SK-N-SH (cell line): ENCODE results near the gene RHOBTB1. TPM values are rescaled to one million over a fixed set of nuclear protein-coding genes. Genes with fewer than 3 reads are reported as not detected.

ENCODE experiments used
- CTCF ChIA-PET: fragments of 300-600, 350-600 bp; formaldehyde crosslinking; extraction: SDS; loops from one replicate; lab custom pipeline; 2021; lab: Yijun Ruan, JAX
- POLR2A ChIA-PET: fragments of 350-600 bp; sonication (Branson Sonifier 250); formaldehyde crosslinking; extraction: SDS; loops from one replicate; lab custom pipeline; 2020; ENCODE audit warnings: antibody characterized with exemption, inconsistent platforms; lab: Yijun Ruan, JAX
- DNase-seq: peaks from one replicate; pipeline ENCODE4 v3.0.0; 2012
- H2AFZ ChIP-seq: fragments of 200-600 bp; sonication (generic); 2 replicates; pipeline ENCODE4 v1.8.1; 2016; ENCODE audit warnings: antibody characterized with exemption, mild to moderate bottlenecking, low read depth
- H3F3A ChIP-seq: fragments of 200-600 bp; sonication (generic); replicated peaks from 2 replicates; pipeline ENCODE3; 2016; ENCODE audit warnings: antibody characterized with exemption, mild to moderate bottlenecking; ENCODE audit not compliant: insufficient read depth
- H3K27ac ChIP-seq, 2 experiments: fragments of 200-500 bp in 1 of 2; fragments of 200-600 bp in 1 of 2; sonication (Bioruptor generic) in 1 of 2; sonication (generic), shearing (Covaris generic) in 1 of 2; 2 replicates each; pipeline versions ENCODE4 v1.5.1 to v1.6.1; 2014 to 2016; ENCODE audit warnings: low read depth in 2 of 2, inconsistent platforms in 1 of 2, low read length in 1 of 2, mild to moderate bottlenecking in 1 of 2, mixed read lengths in 1 of 2
- H3K27me3 ChIP-seq: fragments of 200-600 bp; sonication (generic), shearing (Covaris generic); 2 replicates; pipeline ENCODE4 v1.6.1; 2016; ENCODE audit warnings: mixed run types; ENCODE audit not compliant: insufficient read depth
- H3K36me3 ChIP-seq, 2 experiments: fragments of 200-500 bp in 1 of 2; fragments of 200-600 bp in 1 of 2; sonication (Bioruptor generic) in 1 of 2; sonication (generic) in 1 of 2; replicated peaks in 1 of 2; 2 replicates each; pipeline versions ENCODE3 to v1.5.1; 2014 to 2016; ENCODE audit warnings: low read length in 1 of 2, mild to moderate bottlenecking in 1 of 2; ENCODE audit not compliant: insufficient read depth in 2 of 2, control insufficient read depth in 1 of 2
- H3K4me1 ChIP-seq, 2 experiments: fragments of 200-500 bp in 1 of 2; fragments of 200-600 bp in 1 of 2; sonication (Bioruptor generic) in 1 of 2; sonication (generic), shearing (Covaris generic) in 1 of 2; 2 replicates each; pipeline versions ENCODE4 v1.5.1 to v1.6.1; 2014 to 2016; ENCODE audit warnings: low read depth in 1 of 2, low read length in 1 of 2, mixed run types in 1 of 2; ENCODE audit not compliant: insufficient read depth in 2 of 2, control insufficient read depth in 1 of 2
- H3K4me2 ChIP-seq: fragments of 200-600 bp; sonication (generic), shearing (Covaris generic); 2 replicates; pipeline ENCODE4 v1.6.1; 2017; ENCODE audit warnings: mixed run types
- H3K4me3 ChIP-seq, 2 experiments: fragments of 200-500 bp in 1 of 2; fragments of 200-600 bp in 1 of 2; sonication (Bioruptor generic) in 1 of 2; sonication (generic), shearing (Covaris generic) in 1 of 2; 2 replicates each; pipeline versions ENCODE4 v1.5.1 to v1.8.1; 2014 to 2016; ENCODE audit warnings: low read depth in 2 of 2, inconsistent platforms in 1 of 2, low read length in 1 of 2, mild to moderate bottlenecking in 1 of 2, mixed read lengths in 1 of 2, moderate library complexity in 1 of 2
- H3K79me2 ChIP-seq: fragments of 200-600 bp; sonication (generic); 2 replicates; pipeline ENCODE4 v1.8.1; 2017; ENCODE audit warnings: mild to moderate bottlenecking; ENCODE audit not compliant: insufficient read depth
- H3K9ac ChIP-seq: fragments of 200-600 bp; sonication (generic); 2 replicates; pipeline ENCODE4 v1.6.1; 2017; ENCODE audit warnings: mixed run types
- H3K9me2 ChIP-seq: fragments of 200-600 bp; sonication (generic); 2 replicates; pipeline ENCODE4 v1.6.1; 2017; ENCODE audit warnings: mixed run types
- H3K9me3 ChIP-seq: fragments of 200-600 bp; sonication (generic); 2 replicates; pipeline ENCODE4 v1.6.1; 2017; ENCODE audit warnings: mixed run types, mild to moderate bottlenecking, moderate library complexity
- H4K20me1 ChIP-seq: fragments of 200-600 bp; sonication (generic); 2 replicates; pipeline ENCODE4 v1.6.1; 2017; ENCODE audit warnings: mild to moderate bottlenecking, mixed run types; ENCODE audit not compliant: insufficient read depth
- CHD2 ChIP-seq: fragments of 150-350 bp; IDR thresholded peaks from 2 replicates; pipeline ENCODE4 v1.6.1; 2018; ENCODE audit warnings: low read length; ENCODE audit not compliant: partially characterized antibody
- EP300 ChIP-seq, 2 experiments: IDR thresholded peaks; 2 replicates each; pipeline versions ENCODE4 v1.4.0 to v1.6.1; 2012; ENCODE audit warnings: borderline replicate concordance in 1 of 2, low read depth in 1 of 2, low read length in 1 of 2
- GATA2 ChIP-seq: sonication (generic); formaldehyde crosslinking; IDR thresholded peaks from 2 replicates; pipeline ENCODE4 v1.5.0; 2020; ENCODE audit warnings: mild to moderate bottlenecking, missing genetic modification reagents
- JUND ChIP-seq: IDR thresholded peaks from 2 replicates; pipeline ENCODE4 v1.4.0; 2012
- MAX ChIP-seq: IDR thresholded peaks from 2 replicates; pipeline ENCODE4 v1.4.0; 2012; ENCODE audit warnings: low read depth
- NFIC ChIP-seq: IDR thresholded peaks from 2 replicates; pipeline ENCODE4 v1.4.0; 2012; ENCODE audit warnings: borderline replicate concordance
- PBX3 ChIP-seq: IDR thresholded peaks from 2 replicates; pipeline ENCODE4; 2012
- RAD21 ChIP-seq: IDR thresholded peaks from 2 replicates; pipeline ENCODE4 v1.6.1; 2012; ENCODE audit warnings: mild to moderate bottlenecking, low read length
- REST ChIP-seq: IDR thresholded peaks from 2 replicates; pipeline ENCODE4 v1.6.1; 2012; ENCODE audit warnings: mild to moderate bottlenecking, low read depth, low read length, moderate library complexity
- RFX5 ChIP-seq: IDR thresholded peaks from 2 replicates; pipeline ENCODE4 v1.6.1; 2012; ENCODE audit warnings: mild to moderate bottlenecking, improper control_type of control experiment, low read length
- TAF1 ChIP-seq: IDR thresholded peaks from 2 replicates; pipeline ENCODE4 v1.6.1; 2012; ENCODE audit warnings: low read depth, mild to moderate bottlenecking, low read length, moderate library complexity, borderline replicate concordance
- TEAD4 ChIP-seq: IDR thresholded peaks from 2 replicates; pipeline ENCODE4 v1.4.0; 2012; ENCODE audit warnings: mild to moderate bottlenecking, borderline replicate concordance; ENCODE audit not compliant: insufficient read depth
- YY1 ChIP-seq: IDR thresholded peaks from 2 replicates; pipeline ENCODE4 v1.4.0; 2012; ENCODE audit warnings: low read depth, mild to moderate bottlenecking
- ZBTB33 ChIP-seq: IDR thresholded peaks from 2 replicates; pipeline ENCODE4 v1.4.0; 2012; ENCODE audit warnings: low read depth, borderline replicate concordance
- WGBS: methylation state at CpG from one replicate; pipeline ENCODE4 v1.1.6; 2017; ENCODE audit warnings: low lambda C conversion rate; 5-methylcytosine and 5-hydroxymethylcytosine counted together
- polyA plus RNA-seq, 3 experiments: library from polyadenylated mRNA; depleted of rRNA; stranded (reverse); fragments of >200 nt; gene quantifications; 2 replicates each; pipeline ENCODE4 v1.2.3, GENCODE V29; 2012

The RHOBTB1 gene
- polyA plus RNA-seq, 1 of the 3 experiments (the other 2 are of a cell fraction) = 10.5 TPM

GRCh38 chr10:60948851-60949250 is 4.9 kb upstream of the RHOBTB1 start (continued):
- TF ChIP-seq PBX3 (no peak), RAD21 (no peak), JUND (no peak), TAF1 (no peak), NFIC (no peak)
- TF ChIP-seq, all 33 proteins: peak for 0

GRCh38 chr10:60944910-60945297 is 919 bp upstream of the RHOBTB1 start:
- no peaks in the 10 kb centered on the region for H4K20me1 ChIP-seq
- no peak for TF ChIP-seq EP300 (IDR thresholded peaks at IDR 0.05; ENCODE audit: borderline replicate concordance in 1 of 2, low read depth in 1 of 2, low read length in 1 of 2)
- no peak for TF ChIP-seq MAX
- no peak for TF ChIP-seq CHD2
- TF ChIP-seq TEAD4 = no peak
- no peak for TF ChIP-seq YY1
- no peak for TF ChIP-seq RAD21
- no peak for TF ChIP-seq GATA2
- no peak for TF ChIP-seq REST
- no peak for TF ChIP-seq RFX5
- TF ChIP-seq JUND = no peak
- TF ChIP-seq ZBTB33 = no peak
- peak overlapping the region; percentile 87 to 89 for H3K4me3 ChIP-seq
- ChIA-PET POLR2A (no interaction called here), CTCF (interaction anchor here (1.5 kb wide), 1 partner anchor 42 kb away, joined by 4 read pairs; no protein-coding TSS in a partner anchor)
- WGBS = 78% methylated on average over 4 of the region's 4 CpGs
- no peaks in the 10 kb centered on the region for H3F3A ChIP-seq
- no peak for DNase-seq
- H3K9me3 ChIP-seq = no peaks in the 10 kb centered on the region
- peak overlapping the region; percentile 85 for H3K4me2 ChIP-seq
- H3K79me2 ChIP-seq = peaks cover 38% of the 10 kb centered on the region
- peak overlapping the region; percentile 99 for H3K9ac ChIP-seq
- peaks cover 7 to 12% of the 10 kb centered on the region in 2 experiments; a peak in 2 of 4 replicates for H3K4me1 ChIP-seq
- H3K36me3 ChIP-seq = peaks cover 0 to 10% of the 10 kb centered on the region in 2 experiments
- H2AFZ ChIP-seq = peak overlapping the region; percentile 65; the same call in 1 of the 2 replicates
- no peaks in the 10 kb centered on the region for H3K9me2 ChIP-seq
- peak overlapping the region; percentile 94 to 97 for H3K27ac ChIP-seq
- H3K27me3 ChIP-seq = no peaks in the 10 kb centered on the region
